Activated naive CD4-positive, alpha-beta T cell treated with anti-CD3 and anti-CD28 coated beads, Interleukin-2, amount 10 ng/mL, durations not matched to agents 7 days and 5 days (primary cell): ENCODE results near the gene MED13L.

Experiments used
- CTCF ChIA-PET: fragments of 350-600 bp; sonication (Branson Sonifier 250); formaldehyde crosslinking; loops from one replicate; lab custom pipeline; 2021; ENCODE audit warnings: antibody characterized with exemption; lab: Charles Lee
- DNase-seq: peaks from one replicate; pipeline ENCODE4 v3.0.0-alpha.2; 2020
- H3K27ac Mint-ChIP-seq: one replicate; pipeline ENCODE4 v1.8.0; 2021; ENCODE audit warnings: mild to moderate bottlenecking, moderate library complexity, mixed read lengths
- H3K27me3 Mint-ChIP-seq: one replicate; pipeline ENCODE4 v1.8.0; 2021; ENCODE audit warnings: mild to moderate bottlenecking, mixed read lengths
- H3K36me3 Mint-ChIP-seq: one replicate; pipeline ENCODE4 v1.8.0; 2021; ENCODE audit warnings: mixed read lengths
- H3K4me1 Mint-ChIP-seq: one replicate; pipeline ENCODE4 v1.8.0; 2021; ENCODE audit warnings: mixed read lengths
- H3K4me3 Mint-ChIP-seq: one replicate; pipeline ENCODE4 v1.8.0; 2021; ENCODE audit warnings: mild to moderate bottlenecking, moderate library complexity, mixed read lengths
- H3K9me3 Mint-ChIP-seq: one replicate; pipeline ENCODE4 v1.8.0; 2021; ENCODE audit warnings: mixed read lengths

MED13L gene

DNA sequence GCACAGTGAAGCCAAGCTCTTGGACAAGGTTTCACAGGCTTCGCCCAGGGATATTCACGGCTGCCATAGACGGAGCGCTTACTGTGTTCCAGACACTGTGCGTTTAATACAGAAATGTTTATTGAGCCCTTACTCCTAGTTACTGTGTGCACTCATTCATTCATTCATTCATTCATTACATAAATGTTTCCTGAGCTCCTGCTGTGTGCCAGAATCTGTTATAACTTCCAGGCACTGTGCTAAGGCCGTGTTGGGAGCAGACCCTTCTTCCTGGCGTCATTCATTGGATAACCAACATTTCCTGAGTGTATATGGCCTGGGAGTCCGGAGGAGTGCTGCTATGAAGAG is 760 bp upstream of the MED13L start:
- Mint-ChIP-seq H3K9me3 (no peaks in the 10 kb centered on the region), H3K27me3 (peaks cover 21% of the 10 kb centered on the region), H3K27ac (peak overlapping the region; percentile 88), H3K4me3 (peak overlapping the region; percentile 79), H3K36me3 (peaks cover 6% of the 10 kb centered on the region), H3K4me1 (peaks cover 47% of the 10 kb centered on the region)
- no peak for DNase-seq
- CTCF ChIA-PET, result interaction anchor here (0.7 to 1.9 kb wide), 4 partner anchors 42 to 324 kb away, joined by 3 to 6 read pairs (median 3); partner anchors contain the start of gene MAP1LC3B2

DNA sequence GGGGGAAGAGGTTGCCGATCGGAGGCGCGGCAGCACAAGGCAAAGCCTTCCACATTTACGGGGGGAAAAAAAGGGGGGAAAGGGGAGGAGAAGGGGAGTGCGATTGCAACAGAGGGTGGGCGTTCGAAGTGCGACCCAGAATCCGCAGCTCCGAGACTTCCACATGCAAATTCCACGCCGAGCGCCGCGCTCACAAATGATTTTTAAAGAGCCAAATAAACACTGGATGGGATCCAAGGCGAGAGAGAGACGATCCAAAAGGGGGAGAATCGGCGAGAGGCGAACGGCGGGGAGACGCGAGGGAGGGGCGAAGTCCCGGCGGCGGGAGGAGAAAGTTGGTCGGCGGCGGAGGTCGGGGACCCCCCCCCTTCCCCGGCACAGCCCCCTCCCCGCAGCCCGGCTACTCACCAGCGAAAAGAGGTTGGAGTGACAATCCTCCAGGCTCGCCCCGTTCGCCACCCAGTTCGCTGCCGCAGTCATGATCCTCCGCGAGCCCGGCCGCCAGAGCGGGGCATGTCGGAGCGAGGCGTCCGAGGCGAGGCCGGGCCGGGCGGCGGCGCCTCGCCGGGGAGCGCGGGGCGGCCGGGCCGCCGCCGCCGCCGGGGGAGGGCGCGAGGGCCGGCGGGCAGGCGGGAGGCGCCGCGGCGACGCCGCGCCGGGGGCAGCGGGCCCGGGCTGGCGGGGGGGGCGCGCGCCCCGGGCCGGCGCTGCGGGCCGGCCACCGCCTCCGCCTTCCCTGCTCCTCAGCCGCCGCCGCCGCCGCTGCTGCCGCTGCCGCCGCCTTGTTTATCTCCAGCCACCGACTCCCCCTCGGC is 634 bp downstream of the MED13L start:
- Mint-ChIP-seq H3K4me1 (peaks cover 39% of the 10 kb centered on the region), H3K9me3 (no peaks in the 10 kb centered on the region)

DNA sequence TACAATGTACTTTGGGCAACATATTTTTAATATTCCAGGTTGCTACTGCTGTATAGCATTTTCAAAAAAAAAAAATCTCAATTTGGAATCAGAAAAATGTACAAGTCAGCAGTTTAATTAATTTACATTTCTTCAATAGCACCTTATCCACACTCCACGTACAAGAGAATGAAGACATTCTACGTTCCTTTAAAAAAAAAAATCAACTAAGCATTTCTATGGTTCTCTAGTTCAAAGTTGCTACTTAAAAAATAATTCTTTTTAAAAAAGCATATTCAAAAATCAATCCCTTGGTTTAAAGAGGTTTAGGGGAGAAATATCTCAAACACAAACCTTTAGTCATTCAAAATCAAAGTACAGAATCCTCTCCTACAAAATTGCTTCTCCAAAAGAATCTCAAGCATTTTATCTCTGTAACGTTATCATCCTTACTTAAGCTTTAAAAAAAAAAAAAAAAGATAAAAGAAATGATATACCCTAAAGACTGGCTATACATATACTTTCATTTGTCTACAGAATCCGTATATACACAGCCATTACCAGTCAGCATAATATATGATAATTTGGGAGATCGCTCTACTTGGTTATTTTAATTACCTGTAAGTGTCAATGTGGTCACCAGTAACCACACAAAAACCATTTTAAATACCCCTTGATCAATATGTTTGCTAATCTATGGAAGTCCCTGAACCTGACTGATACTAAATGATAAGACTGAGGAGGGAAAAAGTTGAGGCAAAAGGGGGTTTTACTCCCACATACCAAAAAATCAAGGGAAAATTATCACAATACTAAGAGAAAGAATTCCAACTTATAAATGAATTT is 2.7 kb downstream of the MED13L start:
- no peak for DNase-seq
- Mint-ChIP-seq H3K36me3 (peaks cover 8% of the 10 kb centered on the region), H3K9me3 (no peaks in the 10 kb centered on the region), H3K4me1 (peaks cover 41% of the 10 kb centered on the region), H3K27ac (no peak overlapping the region), H3K4me3 (peak overlapping the region; percentile 16), H3K27me3 (peaks cover 11% of the 10 kb centered on the region)
- CTCF ChIA-PET, result interaction anchor here (0.6 to 2.1 kb wide), 4 partner anchors 37 to 325 kb away, joined by 3 to 12 read pairs (median 3); no protein-coding TSS in a partner anchor

More for the DNA sequence above, 634 bp downstream of the MED13L start:
- H3K36me3 Mint-ChIP-seq, result peaks cover 6% of the 10 kb centered on the region
- H3K4me3 Mint-ChIP-seq, result peak overlapping the region; percentile 88
- peak overlapping the region; percentile 93 for H3K27ac Mint-ChIP-seq
- peaks cover 11% of the 10 kb centered on the region for H3K27me3 Mint-ChIP-seq
- CTCF ChIA-PET, result interaction anchor here (0.6 to 2.1 kb wide), 13 partner anchors 28 to 432 kb away, joined by 3 to 12 read pairs (median 4); no protein-coding TSS in a partner anchor
- peak; percentile 85 for DNase-seq

DNA sequence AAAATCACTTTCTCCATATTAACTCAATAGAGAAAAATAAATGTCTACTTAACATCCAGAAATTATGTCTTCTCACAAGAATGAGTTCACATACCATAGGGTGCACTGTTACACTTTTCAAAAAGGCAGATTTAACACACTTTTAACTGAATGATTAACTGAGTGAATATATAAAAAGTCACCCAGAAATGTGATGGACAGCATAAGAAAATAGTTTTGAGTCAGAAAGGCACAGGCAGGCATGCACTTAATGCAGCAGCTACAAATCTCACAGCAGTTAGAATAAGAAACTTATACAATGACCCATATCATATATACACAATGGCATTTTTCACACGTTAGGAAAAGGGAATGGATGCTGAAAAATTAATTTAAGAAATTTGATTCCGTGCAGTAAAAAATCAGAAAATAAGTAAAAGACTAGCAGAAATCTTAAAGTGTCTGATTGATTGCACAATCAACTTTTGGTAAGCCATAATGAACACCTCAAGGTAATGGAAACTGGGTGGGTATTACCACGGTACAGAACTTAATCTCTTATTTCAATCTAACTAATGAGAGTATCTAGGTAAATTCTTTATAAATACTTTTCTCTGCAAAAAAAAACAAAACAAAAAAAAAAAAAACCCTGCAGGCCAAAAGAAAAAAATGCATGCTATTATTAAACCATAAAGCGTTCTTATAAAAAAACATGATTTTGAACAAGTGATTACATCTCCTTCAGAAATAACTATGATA is 3.5 kb downstream of the MED13L start:
- H3K27ac Mint-ChIP-seq, result no peak overlapping the region
- peaks cover 41% of the 10 kb centered on the region for H3K4me1 Mint-ChIP-seq
- H3K36me3 Mint-ChIP-seq, result peaks cover 8% of the 10 kb centered on the region
- peaks cover 11% of the 10 kb centered on the region for H3K27me3 Mint-ChIP-seq
- no peak for DNase-seq
- no peaks in the 10 kb centered on the region for H3K9me3 Mint-ChIP-seq
- no peak overlapping the region for H3K4me3 Mint-ChIP-seq
- CTCF ChIA-PET, result no interaction called here

DNA sequence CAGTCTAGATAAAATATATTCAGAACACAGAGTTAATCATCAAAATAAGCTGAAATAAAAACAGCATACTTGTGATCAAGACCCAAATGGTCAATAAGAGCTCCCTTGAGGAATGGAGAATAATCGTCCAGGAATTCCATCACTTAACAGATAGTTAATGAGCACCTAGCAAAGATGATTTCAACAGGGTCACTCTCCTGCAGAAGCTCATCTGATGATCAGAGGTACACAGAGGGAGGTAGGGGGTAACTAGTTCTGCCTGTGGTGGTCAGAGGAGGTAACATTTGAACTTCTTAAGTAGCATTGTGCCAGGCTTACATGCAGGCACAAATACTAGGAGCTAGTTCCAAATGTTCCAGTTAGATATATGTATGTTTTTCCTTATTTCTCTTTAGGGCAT is 9.5 kb downstream of the MED13L start:
- Mint-ChIP-seq H3K9me3 (no peaks in the 10 kb centered on the region), H3K27ac (no peak overlapping the region), H3K4me3 (no peak overlapping the region), H3K36me3 (peaks cover 3% of the 10 kb centered on the region), H3K4me1 (peaks cover 15% of the 10 kb centered on the region), H3K27me3 (no peaks in the 10 kb centered on the region)
- CTCF ChIA-PET, result interaction anchor here (0.6 kb wide), 1 partner anchor 8 kb away, joined by 4 read pairs; no protein-coding TSS in a partner anchor
- no peak for DNase-seq

DNA sequence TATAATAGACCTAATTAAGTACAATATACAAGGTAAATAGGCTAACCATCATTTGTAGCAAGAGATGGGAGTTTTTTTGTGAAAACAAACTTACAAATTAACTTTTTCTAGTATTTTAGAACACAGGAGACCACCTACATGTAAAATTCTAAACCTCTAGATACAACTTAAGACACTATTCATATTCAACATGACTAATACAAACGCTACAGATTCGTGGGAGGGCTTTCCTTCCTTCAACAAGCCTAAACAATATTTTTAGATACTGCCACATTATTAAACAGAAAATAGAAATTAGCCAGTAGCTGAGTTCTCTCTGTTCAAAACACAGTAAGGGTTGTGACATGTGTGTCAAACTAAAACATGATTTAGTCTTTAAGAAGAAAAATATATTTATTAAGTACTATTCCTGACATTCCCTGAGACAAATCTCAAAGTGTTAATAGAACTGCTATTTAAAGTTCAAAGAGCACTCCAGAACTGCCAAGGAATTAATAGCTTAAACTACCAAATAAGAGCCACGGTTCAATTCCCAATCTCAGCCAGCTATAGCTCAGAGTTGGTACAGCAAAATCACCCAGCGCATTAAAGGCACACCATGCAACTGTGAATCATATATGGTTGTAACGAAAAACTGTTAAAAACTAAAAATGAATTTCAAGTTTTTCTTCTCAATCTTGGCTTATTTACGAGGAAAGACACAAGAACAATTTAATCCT is 10.7 kb downstream of the MED13L start:
- H3K36me3 Mint-ChIP-seq, result peaks cover 3% of the 10 kb centered on the region
- H3K9me3 Mint-ChIP-seq, result no peaks in the 10 kb centered on the region
- H3K27me3 Mint-ChIP-seq, result no peaks in the 10 kb centered on the region
- CTCF ChIA-PET, result interaction anchor here (0.6 kb wide), 2 partner anchors 14 to 270 kb away, joined by 3 to 4 read pairs; no protein-coding TSS in a partner anchor
- H3K27ac Mint-ChIP-seq, result no peak overlapping the region
- peaks cover 17% of the 10 kb centered on the region for H3K4me1 Mint-ChIP-seq
- DNase-seq, result no peak
- no peak overlapping the region for H3K4me3 Mint-ChIP-seq

DNA sequence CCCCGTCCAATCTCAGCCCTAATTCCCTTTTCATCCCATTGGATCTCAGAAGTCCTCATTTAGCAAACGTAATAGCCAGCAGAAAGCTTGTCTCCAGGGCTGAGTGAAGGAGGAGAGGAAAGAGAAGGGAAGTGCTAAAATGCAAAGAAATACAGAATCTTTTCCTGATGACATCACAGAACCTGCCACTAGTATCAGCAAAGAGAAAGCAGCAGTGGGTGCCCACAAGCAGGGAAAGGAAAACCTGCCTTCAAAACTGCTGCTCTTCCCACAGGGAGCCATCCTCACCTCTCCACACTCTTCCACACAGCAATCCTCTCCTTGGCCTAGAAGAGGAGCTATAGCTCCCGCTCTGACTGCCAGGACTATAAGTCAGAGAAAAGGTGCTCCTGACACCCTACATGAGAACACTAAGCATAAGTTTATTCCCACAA is 11.3 kb downstream of the MED13L start:
- peaks cover 15% of the 10 kb centered on the region for H3K4me1 Mint-ChIP-seq
- no peaks in the 10 kb centered on the region for H3K27me3 Mint-ChIP-seq
- H3K9me3 Mint-ChIP-seq, result no peaks in the 10 kb centered on the region
- no peaks in the 10 kb centered on the region for H3K36me3 Mint-ChIP-seq
- no peak for DNase-seq
- CTCF ChIA-PET, result interaction anchor here (0.6 kb wide), 1 partner anchor 14 kb away, joined by 4 read pairs; no protein-coding TSS in a partner anchor
- no peak overlapping the region for H3K27ac Mint-ChIP-seq
- H3K4me3 Mint-ChIP-seq, result no peak overlapping the region

DNA sequence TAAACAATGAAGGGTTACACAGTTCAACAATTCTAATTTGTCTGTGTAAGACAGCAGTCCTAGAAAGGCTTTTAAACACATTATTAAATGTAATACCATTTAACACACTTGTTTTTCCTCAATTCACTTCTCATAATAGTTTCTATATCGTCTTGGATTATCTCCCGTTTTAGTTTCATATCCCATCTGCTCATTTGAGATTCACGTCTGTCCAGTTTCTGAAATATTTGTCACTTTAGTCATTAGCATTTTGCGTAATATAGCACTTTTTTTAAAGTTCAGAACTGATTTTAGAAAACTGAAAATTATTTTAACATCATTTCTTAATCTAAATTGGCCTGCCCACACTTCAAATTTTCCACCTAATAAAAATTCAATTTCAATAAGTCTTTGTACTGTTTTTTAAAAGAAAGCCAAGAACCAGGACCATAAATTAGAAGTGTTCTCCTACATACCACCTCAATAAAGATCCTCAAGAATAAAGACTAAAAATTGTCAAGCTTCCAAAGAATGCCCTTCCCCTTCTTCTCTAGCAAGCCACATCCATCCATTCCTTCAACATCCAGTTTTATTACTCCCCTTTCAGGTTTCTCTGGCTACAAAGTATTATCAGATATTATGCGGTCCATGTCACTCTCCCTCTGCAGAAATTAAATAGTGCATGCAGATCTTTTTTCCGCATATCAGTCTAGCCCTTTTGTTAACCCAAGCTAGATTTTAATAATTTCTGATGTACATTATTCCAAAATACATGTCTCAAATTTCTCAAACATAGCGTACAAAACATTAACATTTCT is 11.9 kb downstream of the MED13L start:
- Mint-ChIP-seq H3K4me1 (peaks cover 21% of the 10 kb centered on the region), H3K9me3 (no peaks in the 10 kb centered on the region), H3K4me3 (no peak overlapping the region), H3K36me3 (no peaks in the 10 kb centered on the region), H3K27ac (no peak overlapping the region), H3K27me3 (no peaks in the 10 kb centered on the region)
- no peak for DNase-seq
- CTCF ChIA-PET, result no interaction called here

DNA sequence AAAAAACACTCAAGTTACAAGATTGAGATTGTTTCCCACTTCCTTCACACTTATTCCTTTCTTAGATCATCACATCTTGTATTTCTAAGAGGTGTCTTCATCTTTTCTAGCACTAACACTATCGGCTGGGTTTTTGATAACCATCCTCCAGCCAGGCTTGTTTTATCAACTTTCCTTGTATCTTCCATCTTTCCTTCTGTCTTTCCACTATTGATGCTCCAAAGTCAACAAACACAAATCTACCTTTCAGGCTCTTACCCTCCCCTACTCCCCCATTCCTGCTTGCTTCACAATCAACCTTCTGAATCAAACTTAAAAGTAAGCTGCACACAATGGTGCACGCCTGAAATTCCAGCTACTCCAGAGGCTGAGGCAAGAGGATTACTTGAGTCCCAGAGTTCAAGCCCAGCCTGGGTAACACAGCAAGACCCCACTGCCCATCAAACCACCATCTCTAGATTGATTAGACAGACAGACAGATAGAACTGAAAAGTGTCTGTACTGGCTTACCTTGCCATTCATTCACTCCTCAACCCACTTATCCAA is 12.9 kb downstream of the MED13L start:
- Mint-ChIP-seq H3K36me3 (no peaks in the 10 kb centered on the region), H3K27ac (no peak overlapping the region), H3K9me3 (no peaks in the 10 kb centered on the region), H3K27me3 (no peaks in the 10 kb centered on the region), H3K4me1 (peaks cover 27% of the 10 kb centered on the region), H3K4me3 (no peak overlapping the region)
- DNase-seq, result no peak
- CTCF ChIA-PET, result no interaction called here

DNA sequence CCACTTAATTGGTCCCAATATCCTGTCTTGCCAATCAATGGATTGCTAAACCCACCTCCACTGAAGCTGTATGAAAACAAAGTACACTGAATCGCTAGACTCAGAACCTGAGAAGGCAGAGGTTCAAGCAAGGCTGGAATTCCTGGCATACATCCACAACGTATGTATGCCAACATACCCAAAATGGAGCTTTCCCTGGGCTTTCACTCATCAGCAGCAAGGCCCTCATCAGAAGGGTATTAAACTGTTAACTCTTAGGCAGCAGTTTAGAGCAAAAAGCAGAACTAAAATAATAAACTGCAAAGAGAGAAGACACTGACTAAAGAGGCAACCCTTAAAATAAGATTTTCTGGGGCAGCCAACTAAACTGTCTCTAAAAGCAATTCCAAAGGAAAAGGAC is 13.6 kb downstream of the MED13L start:
- Mint-ChIP-seq H3K36me3 (no peaks in the 10 kb centered on the region), H3K4me3 (no peak overlapping the region), H3K9me3 (no peaks in the 10 kb centered on the region), H3K4me1 (peaks cover 27% of the 10 kb centered on the region), H3K27ac (no peak overlapping the region), H3K27me3 (no peaks in the 10 kb centered on the region)
- DNase-seq, result no peak
- CTCF ChIA-PET, result no interaction called here

DNA sequence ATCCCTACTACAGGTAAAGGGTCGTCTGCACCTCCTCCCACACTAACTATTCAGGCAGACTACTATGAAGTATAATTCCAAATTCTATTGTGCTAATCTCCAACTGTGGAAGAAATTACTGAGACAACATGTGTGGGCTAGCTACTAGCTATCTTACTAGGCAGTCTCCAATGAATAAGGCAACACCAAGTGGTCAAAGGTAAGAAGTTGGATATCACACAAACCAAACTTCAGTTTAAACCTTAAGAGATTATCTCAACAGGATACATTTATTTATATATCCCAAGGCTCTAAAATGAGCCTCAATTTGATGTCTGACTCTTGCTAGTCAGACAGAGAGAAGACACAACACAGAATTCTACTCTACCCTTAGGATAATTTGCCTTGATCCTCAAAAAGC is 14.1 kb downstream of the MED13L start:
- Mint-ChIP-seq H3K36me3 (no peaks in the 10 kb centered on the region), H3K9me3 (no peaks in the 10 kb centered on the region), H3K4me3 (no peak overlapping the region), H3K4me1 (peaks cover 27% of the 10 kb centered on the region), H3K27me3 (no peaks in the 10 kb centered on the region), H3K27ac (no peak overlapping the region)
- no peak for DNase-seq
- CTCF ChIA-PET, result interaction anchor here (1.0 kb wide), 1 partner anchor 34 kb away, joined by 3 read pairs; no protein-coding TSS in a partner anchor

DNA sequence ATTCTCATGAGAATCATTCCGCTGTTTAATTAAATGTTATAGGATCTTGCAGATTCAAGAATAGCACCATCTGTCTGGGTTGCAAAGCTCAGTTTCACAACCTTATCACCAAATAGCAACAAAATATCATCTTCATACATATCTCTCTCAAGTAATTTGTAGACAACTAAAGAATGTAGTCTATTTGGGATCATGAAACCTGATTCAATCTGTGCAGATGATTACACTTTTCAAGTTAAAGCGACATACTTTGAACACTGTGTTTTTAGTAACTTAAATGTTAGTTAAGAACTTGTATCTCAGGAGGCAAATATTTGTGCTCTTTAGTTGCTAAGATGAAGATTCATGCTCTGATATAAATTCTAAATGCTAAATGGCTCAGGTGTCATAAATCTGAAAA is 14.8 kb downstream of the MED13L start:
- no peak overlapping the region for H3K27ac Mint-ChIP-seq
- H3K36me3 Mint-ChIP-seq, result no peaks in the 10 kb centered on the region
- no peak overlapping the region for H3K4me3 Mint-ChIP-seq
- no peaks in the 10 kb centered on the region for H3K9me3 Mint-ChIP-seq
- H3K4me1 Mint-ChIP-seq, result peaks cover 28% of the 10 kb centered on the region
- no peak for DNase-seq
- CTCF ChIA-PET, result interaction anchor here (1.0 to 1.1 kb wide), 2 partner anchors 33 to 47 kb away, joined by 3 read pairs; no protein-coding TSS in a partner anchor
- no peaks in the 10 kb centered on the region for H3K27me3 Mint-ChIP-seq
